ENCODE data around the gene HRH1. TPM values are rescaled to one million over a fixed set of nuclear protein-coding genes. Genes with fewer than 3 reads are reported as not detected.

Gene HRH1
- total RNA-seq, 1 experiment from 2014 or later: 4.6 TPM

GRCh38 chr3:11305509-11305908, 151.2 kb downstream of the HRH1 start:
- DNase-seq (ENCODE audit: low read depth, low spot score): no peak
- no peak overlapping the region for H3K27ac ChIP-seq (ENCODE audit: low read length)

GRCh38 chr3:11306817-11307589, 152.7 kb downstream of the HRH1 start:
- no peak for DNase-seq (ENCODE audit: low read depth, low spot score)
- no peak overlapping the region for H3K27ac ChIP-seq (ENCODE audit: low read length)

More at GRCh38 chr3:11305509-11305908, 151.2 kb downstream of the HRH1 start:
- BruUV-seq (replicated peaks): no TSS peak
- Histone ChIP-seq H3K36me3 (ENCODE audit: control insufficient read depth, insufficient read depth, low read length) (peaks cover 11% of the 10 kb centered on the region), H3K4me1 (ENCODE audit: control insufficient read depth, insufficient read depth, low read length) (no peaks in the 10 kb centered on the region), H3K4me3 (ENCODE audit: low read depth in 2 of 2, low read length in 2 of 2) (no peak overlapping the region), H3K27me3 (ENCODE audit: control insufficient read depth, insufficient read depth, low read length) (no peaks in the 10 kb centered on the region), H3K9me3 (ENCODE audit: control insufficient read depth, insufficient read depth, low read depth, low read length) (no peaks in the 10 kb centered on the region)
- ChIA-PET CTCF (no interaction called here), POLR2A (no interaction called here)
- no peak for ATAC-seq
- intact Hi-C loops (cut with micrococcal nuclease; ENCODE audit: unreplicated experiment): no loop called here
- no peak for TF ChIP-seq TCF7L2 (IDR thresholded peaks at IDR 0.05; ENCODE audit: low read depth, low read length)
- no peak for TF ChIP-seq POLR2AphosphoS5 (IDR thresholded peaks at IDR 0.05; ENCODE audit: low read depth, low read length)
- no peak for TF ChIP-seq REST (IDR thresholded peaks at IDR 0.05; ENCODE audit: insufficient read depth in 1 of 2, low read depth in 2 of 2, low read length in 1 of 2)
- no peak for TF ChIP-seq CTCF (IDR thresholded peaks at IDR 0.05)
- TF ChIP-seq SIN3A (IDR thresholded peaks at IDR 0.05; ENCODE audit: borderline replicate concordance, insufficient read depth, low read depth, low read length): no peak
- in situ Hi-C loops (cut with HindIII; ENCODE audit: low pct_unique_long_range_greater_than_20kb, low sequenced_read_pairs): no loop called here

More at GRCh38 chr3:11306817-11307589, 152.7 kb downstream of the HRH1 start:
- intact Hi-C loops (cut with micrococcal nuclease; ENCODE audit: unreplicated experiment): no loop called here
- ChIA-PET POLR2A (no interaction called here), CTCF (no interaction called here)
- Histone ChIP-seq H3K9me3 (ENCODE audit: control insufficient read depth, insufficient read depth, low read depth, low read length) (no peaks in the 10 kb centered on the region), H3K27me3 (ENCODE audit: control insufficient read depth, insufficient read depth, low read length) (no peaks in the 10 kb centered on the region), H3K4me3 (ENCODE audit: low read depth in 2 of 2, low read length in 2 of 2) (no peak overlapping the region), H3K36me3 (ENCODE audit: control insufficient read depth, insufficient read depth, low read length) (peaks cover 15% of the 10 kb centered on the region), H3K4me1 (ENCODE audit: control insufficient read depth, insufficient read depth, low read length) (no peaks in the 10 kb centered on the region)
- in situ Hi-C loops (cut with HindIII; ENCODE audit: low pct_unique_long_range_greater_than_20kb, low sequenced_read_pairs): no loop called here
- BruUV-seq (replicated peaks): no TSS peak
- ATAC-seq: no peak
- TF ChIP-seq POLR2AphosphoS5 (IDR thresholded peaks at IDR 0.05; ENCODE audit: low read depth, low read length) (no peak), SIN3A (IDR thresholded peaks at IDR 0.05; ENCODE audit: borderline replicate concordance, insufficient read depth, low read depth, low read length) (no peak), TCF7L2 (IDR thresholded peaks at IDR 0.05; ENCODE audit: low read depth, low read length) (no peak), REST (IDR thresholded peaks at IDR 0.05; ENCODE audit: insufficient read depth in 1 of 2, low read depth in 2 of 2, low read length in 1 of 2) (no peak), CTCF (IDR thresholded peaks at IDR 0.05) (no peak)

Data from Panc1 (cell line).